ENCODE results near the gene F2RL1. TPM values are rescaled to one million over a fixed set of nuclear protein-coding genes. Genes with fewer than 3 reads are reported as not detected.
"Not testable (repeated sequence)": the region's sequence is repeated elsewhere in the genome, so short reads cannot be mapped to it uniquely, and the experiment has no call there.

F2RL1 gene
- total RNA-seq, 2 experiments from 2014 or later: 2.3 to 2.9 TPM

- CTCF ChIA-PET: no interaction called here
- H3K4me3 Mint-ChIP-seq: no peak overlapping the region
These were observed 10.6 kb upstream of the F2RL1 start for GRCh38 chr5:76808141-76808691.

GRCh38 chr5:76809141-76809540 is 9.7 kb upstream of the F2RL1 start:
- Mint-ChIP-seq H3K9me3 (no peaks in the 10 kb centered on the region), H3K4me3 (no peak overlapping the region), H3K27ac (no peak overlapping the region), H3K4me1 (ENCODE audit: low read depth) (peaks cover 4% of the 10 kb centered on the region), H3K27me3 (no peaks in the 10 kb centered on the region), H3K36me3 (no peaks in the 10 kb centered on the region)
- ChIA-PET CTCF (no interaction called here), POLR2A (no interaction called here)
- DNase-seq: no peak
- intact Hi-C loops (cut with micrococcal nuclease): no loop called here

More at GRCh38 chr5:76808141-76808691, 10.6 kb upstream of the F2RL1 start:
- H3K27ac Mint-ChIP-seq: no peak overlapping the region
- peaks cover 3% of the 10 kb centered on the region for H3K4me1 Mint-ChIP-seq (ENCODE audit: low read depth)
- DNase-seq: no peak
- no peaks in the 10 kb centered on the region for H3K27me3 Mint-ChIP-seq
- H3K9me3 Mint-ChIP-seq: no peaks in the 10 kb centered on the region
- POLR2A ChIA-PET: no interaction called here
- no peaks in the 10 kb centered on the region for H3K36me3 Mint-ChIP-seq
- intact Hi-C loops (cut with micrococcal nuclease): no loop called here

GRCh38 chr5:76810236-76810635 is 8.6 kb upstream of the F2RL1 start:
- Mint-ChIP-seq H3K27ac (no peak overlapping the region), H3K36me3 (no peaks in the 10 kb centered on the region), H3K4me3 (no peak overlapping the region), H3K4me1 (ENCODE audit: low read depth) (peaks cover 6% of the 10 kb centered on the region), H3K9me3 (no peaks in the 10 kb centered on the region), H3K27me3 (no peaks in the 10 kb centered on the region)
- ChIA-PET CTCF (no interaction called here), POLR2A (no interaction called here)
- intact Hi-C loops (cut with micrococcal nuclease): no loop called here
- DNase-seq: no peak

GRCh38 chr5:76811214-76811613 is 7.6 kb upstream of the F2RL1 start:
- CTCF ChIA-PET: no interaction called here
- peaks cover 5% of the 10 kb centered on the region for H3K4me1 Mint-ChIP-seq (ENCODE audit: low read depth)

GRCh38 chr5:76812209-76812608 is 6.6 kb upstream of the F2RL1 start:
- H3K27me3 Mint-ChIP-seq; CTCF ChIA-PET; H3K4me1 Mint-ChIP-seq (ENCODE audit: low read depth); H3K4me3 Mint-ChIP-seq; POLR2A ChIA-PET; H3K36me3 Mint-ChIP-seq; H3K9me3 Mint-ChIP-seq; H3K27ac Mint-ChIP-seq; DNase-seq; intact Hi-C loops (cut with micrococcal nuclease): not testable (repeated sequence)

More at GRCh38 chr5:76811214-76811613, 7.6 kb upstream of the F2RL1 start:
- Mint-ChIP-seq H3K9me3 (no peaks in the 10 kb centered on the region), H3K36me3 (no peaks in the 10 kb centered on the region), H3K4me3 (no peak overlapping the region), H3K27ac (no peak overlapping the region), H3K27me3 (no peaks in the 10 kb centered on the region)
- intact Hi-C loops (cut with micrococcal nuclease): no loop called here
- POLR2A ChIA-PET: no interaction called here
- no peak for DNase-seq

GRCh38 chr5:76813982-76814562 is 4.8 kb upstream of the F2RL1 start:
- Mint-ChIP-seq H3K4me3 (no peak overlapping the region), H3K9me3 (no peaks in the 10 kb centered on the region), H3K4me1 (ENCODE audit: low read depth) (peaks cover 9% of the 10 kb centered on the region), H3K27ac (no peak overlapping the region), H3K27me3 (peaks cover 9% of the 10 kb centered on the region), H3K36me3 (no peaks in the 10 kb centered on the region)
- intact Hi-C loops (cut with micrococcal nuclease): no loop called here
- ChIA-PET POLR2A (no interaction called here), CTCF (interaction anchor here (0.7 kb wide), 1 partner anchor 1578 kb away, joined by 4 read pairs; the partner anchor contains the start of gene ANKRD31)
- no peak for DNase-seq

GRCh38 chr5:76816110-76816831 is 2.6 kb upstream of the F2RL1 start:
- no peak for DNase-seq
- ChIA-PET CTCF (interaction anchor here (0.7 kb wide), 1 partner anchor 10 kb away, joined by 3 read pairs; no protein-coding TSS in a partner anchor), POLR2A (no interaction called here)
- Mint-ChIP-seq H3K9me3 (no peaks in the 10 kb centered on the region), H3K36me3 (no peaks in the 10 kb centered on the region), H3K27me3 (peaks cover 9% of the 10 kb centered on the region), H3K4me3 (no peak overlapping the region), H3K27ac (no peak overlapping the region), H3K4me1 (ENCODE audit: low read depth) (peaks cover 13% of the 10 kb centered on the region)
- intact Hi-C loops (cut with micrococcal nuclease): no loop called here

- H3K4me1 Mint-ChIP-seq (ENCODE audit: low read depth): peaks cover 10% of the 10 kb centered on the region
- H3K9me3 Mint-ChIP-seq: no peaks in the 10 kb centered on the region
- peaks cover 9% of the 10 kb centered on the region for H3K27me3 Mint-ChIP-seq
- no peak overlapping the region for H3K27ac Mint-ChIP-seq
- intact Hi-C loops (cut with micrococcal nuclease): loop anchor here (2.0 kb wide), 1 partner anchor 31 kb away; the partner anchor contains the start of gene S100Z
- ChIA-PET POLR2A (interaction anchor here (0.7 kb wide), 1 partner anchor 220 kb away, joined by 3 read pairs; no protein-coding TSS in a partner anchor), CTCF (interaction anchor here (1.5 kb wide), 1 partner anchor 45 kb away, joined by 4 read pairs; no protein-coding TSS in a partner anchor)
- DNase-seq: no peak
- H3K4me3 Mint-ChIP-seq: peak overlapping the region; percentile 77
- H3K36me3 Mint-ChIP-seq: peaks cover 2% of the 10 kb centered on the region
These were observed 1.2 kb downstream of the F2RL1 start for GRCh38 chr5:76819851-76820525.

- Mint-ChIP-seq H3K27me3 (peaks cover 9% of the 10 kb centered on the region), H3K36me3 (peaks cover 2% of the 10 kb centered on the region), H3K4me3 (no peak overlapping the region), H3K9me3 (no peaks in the 10 kb centered on the region), H3K4me1 (ENCODE audit: low read depth) (peaks cover 10% of the 10 kb centered on the region), H3K27ac (no peak overlapping the region)
- POLR2A ChIA-PET: interaction anchor here (0.7 kb wide), 1 partner anchor 220 kb away, joined by 3 read pairs; no protein-coding TSS in a partner anchor
- intact Hi-C loops (cut with micrococcal nuclease): no loop called here
- CTCF ChIA-PET: interaction anchor here (1.5 kb wide), 1 partner anchor 46 kb away, joined by 4 read pairs; no protein-coding TSS in a partner anchor
- DNase-seq: no peak
These were observed 1.7 kb downstream of the F2RL1 start for GRCh38 chr5:76820526-76820890.

- intact Hi-C loops (cut with micrococcal nuclease): no loop called here
- Mint-ChIP-seq H3K4me3 (no peak overlapping the region), H3K4me1 (ENCODE audit: low read depth) (peaks cover 10% of the 10 kb centered on the region), H3K9me3 (no peaks in the 10 kb centered on the region), H3K27me3 (peaks cover 9% of the 10 kb centered on the region), H3K27ac (no peak overlapping the region), H3K36me3 (peaks cover 2% of the 10 kb centered on the region)
- CTCF ChIA-PET: interaction anchor here (1.5 kb wide), 1 partner anchor 46 kb away, joined by 4 read pairs; no protein-coding TSS in a partner anchor
- POLR2A ChIA-PET: no interaction called here
- no peak for DNase-seq
These were observed 2.3 kb downstream of the F2RL1 start for GRCh38 chr5:76821136-76821535.

GRCh38 chr5:76822105-76822731 is 3.4 kb downstream of the F2RL1 start:
- H3K4me1 Mint-ChIP-seq (ENCODE audit: low read depth): peaks cover 10% of the 10 kb centered on the region
- POLR2A ChIA-PET; H3K27ac Mint-ChIP-seq; H3K4me3 Mint-ChIP-seq; H3K27me3 Mint-ChIP-seq; CTCF ChIA-PET; H3K9me3 Mint-ChIP-seq; H3K36me3 Mint-ChIP-seq; DNase-seq; intact Hi-C loops (cut with micrococcal nuclease): not testable (repeated sequence)

- H3K4me3 Mint-ChIP-seq; CTCF ChIA-PET; intact Hi-C loops (cut with micrococcal nuclease); POLR2A ChIA-PET; H3K4me1 Mint-ChIP-seq (ENCODE audit: low read depth); H3K27ac Mint-ChIP-seq; H3K9me3 Mint-ChIP-seq; DNase-seq; H3K27me3 Mint-ChIP-seq; H3K36me3 Mint-ChIP-seq: not testable (repeated sequence)
These were observed 7.6 kb downstream of the F2RL1 start for GRCh38 chr5:76826416-76826815.
